ENCODE measurements around the gene OSBPL7. TPM values are rescaled to one million over a fixed set of nuclear protein-coding genes. Genes with fewer than 3 reads are reported as not detected.

Gene OSBPL7
- total and polyA plus RNA-seq, 2 of the 13 experiments (the other 11 are each of a cell fraction or from before 2014, with no cell fraction given): 4.7 to 6.6 TPM

DNA sequence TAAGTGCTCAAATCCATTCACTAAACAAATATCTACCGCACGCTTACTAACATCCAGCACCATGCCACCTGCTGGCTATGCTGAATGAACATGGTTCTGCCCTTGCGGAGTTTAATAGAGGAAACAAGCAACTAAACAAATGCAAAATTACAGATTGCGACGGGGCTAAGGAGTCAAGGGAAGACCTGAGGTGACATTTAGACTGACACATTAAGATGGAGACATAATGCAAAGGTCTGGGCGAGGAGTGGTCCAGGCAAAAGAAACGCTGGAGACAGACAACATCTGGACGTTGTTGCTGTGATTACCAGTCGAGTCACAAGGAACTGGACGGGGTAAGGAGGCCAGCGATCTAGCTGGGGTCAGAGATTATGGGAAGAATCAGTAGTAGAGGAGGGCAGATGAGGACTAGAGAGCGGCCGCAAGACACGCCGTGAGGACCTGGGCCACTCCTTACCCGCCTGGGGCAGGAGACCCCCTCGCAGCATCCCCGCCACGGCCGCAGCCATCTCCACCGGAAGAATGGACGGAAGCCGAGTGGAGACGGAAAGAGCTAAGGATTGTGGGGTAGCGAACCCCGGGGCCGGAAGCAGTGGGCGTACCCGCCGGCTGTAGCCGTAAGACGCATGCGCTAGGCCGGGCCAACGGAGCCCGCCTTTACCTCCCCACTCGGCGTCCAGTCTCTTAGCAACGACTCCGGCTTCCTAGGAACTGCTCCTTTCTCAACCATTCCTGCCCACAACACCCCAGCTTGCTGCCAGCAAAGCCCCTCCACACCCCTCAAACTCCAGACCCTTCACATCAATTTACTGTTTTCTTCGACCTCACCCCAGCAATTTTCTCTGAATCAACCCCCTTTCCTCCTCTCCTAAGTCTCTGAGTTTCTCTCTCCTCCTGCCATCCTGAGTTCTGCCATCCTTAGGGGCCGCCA, 9.7 kb upstream of the OSBPL7 start, which contains the start of the genes LRRC46 and MRPL10 (continued):
- 0 out of 2 replicates have a peak, but pooled peaks have one; percentile 41 for TF ChIP-seq TIGD3 (CRISPR knock-in tag; IDR thresholded peaks at IDR 0.05; ENCODE audit: borderline replicate concordance)
- TF ChIP-seq ZNF780A (CRISPR knock-in tag; IDR thresholded peaks at IDR 0.05): no peak
- TF ChIP-seq KMT2B (CRISPR knock-in tag; IDR thresholded peaks at IDR 0.05): peak; percentile 87
- TF ChIP-seq RARA (CRISPR knock-in tag; IDR thresholded peaks at IDR 0.05): 0 out of 2 replicates have a peak, but pooled peaks have one; percentile 19
- no peak for TF ChIP-seq NR1H2 (CRISPR knock-in tag; IDR thresholded peaks at IDR 0.05; ENCODE audit: borderline replicate concordance, low read depth)
- 0 out of 2 replicates have a peak, but pooled peaks have one; percentile 67 for TF ChIP-seq TSC22D2 (CRISPR knock-in tag; IDR thresholded peaks at IDR 0.05; ENCODE audit: borderline replicate concordance)
- TF ChIP-seq ZFP41 (CRISPR knock-in tag; IDR thresholded peaks at IDR 0.05; ENCODE audit: borderline replicate concordance): peak; percentile 78; the same call in 1 of the 2 replicates
- peak; percentile 74; the same call in 1 of the 2 replicates for TF ChIP-seq SP4 (CRISPR knock-in tag; IDR thresholded peaks at IDR 0.05)
- no peak for TF ChIP-seq GTF2F1 (IDR thresholded peaks at IDR 0.05; ENCODE audit: low read length)
- peak; percentile 69; the same call in 1 of the 2 replicates for TF ChIP-seq CCDC6 (CRISPR knock-in tag; IDR thresholded peaks at IDR 0.05)
- no peak for TF ChIP-seq TEAD2 (CRISPR knock-in tag; IDR thresholded peaks at IDR 0.05)
- TF ChIP-seq, protein P1, sequence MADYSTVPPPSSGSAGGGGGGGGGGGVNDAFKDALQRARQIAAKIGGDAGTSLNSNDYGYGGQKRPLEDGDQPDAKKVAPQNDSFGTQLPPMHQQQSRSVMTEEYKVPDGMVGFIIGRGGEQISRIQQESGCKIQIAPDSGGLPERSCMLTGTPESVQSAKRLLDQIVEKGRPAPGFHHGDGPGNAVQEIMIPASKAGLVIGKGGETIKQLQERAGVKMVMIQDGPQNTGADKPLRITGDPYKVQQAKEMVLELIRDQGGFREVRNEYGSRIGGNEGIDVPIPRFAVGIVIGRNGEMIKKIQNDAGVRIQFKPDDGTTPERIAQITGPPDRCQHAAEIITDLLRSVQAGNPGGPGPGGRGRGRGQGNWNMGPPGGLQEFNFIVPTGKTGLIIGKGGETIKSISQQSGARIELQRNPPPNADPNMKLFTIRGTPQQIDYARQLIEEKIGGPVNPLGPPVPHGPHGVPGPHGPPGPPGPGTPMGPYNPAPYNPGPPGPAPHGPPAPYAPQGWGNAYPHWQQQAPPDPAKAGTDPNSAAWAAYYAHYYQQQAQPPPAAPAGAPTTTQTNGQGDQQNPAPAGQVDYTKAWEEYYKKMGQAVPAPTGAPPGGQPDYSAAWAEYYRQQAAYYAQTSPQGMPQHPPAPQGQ (CRISPR knock-in tag; IDR thresholded peaks at IDR 0.05; ENCODE audit: borderline replicate concordance): 0 out of 2 replicates have a peak, but pooled peaks have one; percentile 38
- TF ChIP-seq ZNF766 (CRISPR knock-in tag; IDR thresholded peaks at IDR 0.05; ENCODE audit: borderline replicate concordance): no peak
- TF ChIP-seq ZNF503 (CRISPR knock-in tag; IDR thresholded peaks at IDR 0.05): no peak
- TF ChIP-seq ATF4 (CRISPR knock-in tag; IDR thresholded peaks at IDR 0.05): peak in 1 of 2 experiments; percentile 61; a peak in 1 of 4 replicates
- peak; percentile 90 for TF ChIP-seq DMAP1 (CRISPR knock-in tag; IDR thresholded peaks at IDR 0.05)
- no peak for TF ChIP-seq CHD4 (IDR thresholded peaks at IDR 0.05; ENCODE audit: borderline replicate concordance, low read length)
- peak; percentile 86; the same call in 1 of the 2 replicates for TF ChIP-seq AKAP8 (CRISPR knock-in tag; IDR thresholded peaks at IDR 0.05)
- TF ChIP-seq DNMT3B (CRISPR knock-in tag; conservative IDR thresholded peaks at IDR 0.05): 0 out of 2 replicates have a peak, but pooled peaks have one; percentile 76
- no peak for TF ChIP-seq CC2D1A (CRISPR knock-in tag; IDR thresholded peaks at IDR 0.05)
- peak; percentile 49 for TF ChIP-seq HNRNPK (IDR thresholded peaks at IDR 0.05; ENCODE audit: low read depth, low read length, poor library complexity, severe bottlenecking)
- TF ChIP-seq ISL2 (CRISPR knock-in tag; IDR thresholded peaks at IDR 0.05): peak; percentile 74
- TF ChIP-seq ZNF674 (CRISPR knock-in tag; IDR thresholded peaks at IDR 0.05; ENCODE audit: low read depth): no peak

Data from HepG2 (cell line).